ENCODE data around the gene TSPAN11. TPM values are rescaled to one million over a fixed set of nuclear protein-coding genes. Genes with fewer than 3 reads are reported as not detected.

TSPAN11 gene
- total and polyA plus RNA-seq, 2 experiments from 2014 or later: 2.1 to 6.0 TPM

- Histone ChIP-seq H3K9me2 (ENCODE audit: insufficient read depth) (no peaks in the 10 kb centered on the region), H3K4me1 (ENCODE audit: insufficient read depth) (no peaks in the 10 kb centered on the region), H3K4me2 (no peak overlapping the region), H3K79me2 (replicated peaks; ENCODE audit: insufficient read depth) (no peaks in the 10 kb centered on the region), H3K36me3 (ENCODE audit: insufficient read depth) (no peaks in the 10 kb centered on the region), H3F3A (replicated peaks; ENCODE audit: low read depth) (no peaks in the 10 kb centered on the region), H2AFZ (no peak overlapping the region), H3K4me3 (no peak overlapping the region), H3K27me3 (ENCODE audit: insufficient read depth) (no peaks in the 10 kb centered on the region), H4K20me1 (replicated peaks; ENCODE audit: insufficient read depth) (no peaks in the 10 kb centered on the region; the same call in 1 of the 2 replicates), H3K27ac (ENCODE audit: low read depth) (no peak overlapping the region)
- peak; percentile 63 for DNase-seq (ENCODE audit: low spot score)
- Mint-ChIP-seq H3K27me3 (ENCODE audit: insufficient read depth, low read depth, poor library complexity) (peaks cover 14% of the 10 kb centered on the region), H3K4me1 (peaks cover 7% of the 10 kb centered on the region; the same call in 2 of the 3 replicates), H3K27ac (no peak overlapping the region), H3K36me3 (ENCODE audit: low read depth) (no peaks in the 10 kb centered on the region), H3K4me3 (no peak overlapping the region), H3K9me3 (no peaks in the 10 kb centered on the region)
- peak; percentile 83 for ATAC-seq
- TF ChIP-seq REST (IDR thresholded peaks at IDR 0.05; ENCODE audit: unreplicated experiment) (no peak), CTCF (conservative IDR thresholded peaks at IDR 0.05; ENCODE audit: low read depth in 2 of 2) (peak; percentile 54 to 73)
Observed at GRCh38 chr12:30965613-30965985, 39.1 kb downstream of the TSPAN11 start.

- no peaks in the 10 kb centered on the region for H3K27me3 ChIP-seq (ENCODE audit: insufficient read depth)
- H3K36me3 ChIP-seq (ENCODE audit: insufficient read depth): no peaks in the 10 kb centered on the region
- H3K27ac Mint-ChIP-seq: no peak overlapping the region
- H3K4me2 ChIP-seq: no peak overlapping the region
- H3K27me3 Mint-ChIP-seq (ENCODE audit: insufficient read depth, low read depth, poor library complexity): peaks cover 16% of the 10 kb centered on the region
- no peaks in the 10 kb centered on the region for H3K79me2 ChIP-seq (replicated peaks; ENCODE audit: insufficient read depth)
- no peak overlapping the region for H3K27ac ChIP-seq (ENCODE audit: low read depth)
- H3K9me3 Mint-ChIP-seq: no peaks in the 10 kb centered on the region
- no peaks in the 10 kb centered on the region for H3K36me3 Mint-ChIP-seq (ENCODE audit: low read depth)
- DNase-seq (ENCODE audit: low spot score) (no peak), ATAC-seq (no peak)
- no peaks in the 10 kb centered on the region for H3K9me2 ChIP-seq (ENCODE audit: insufficient read depth)
- H2AFZ ChIP-seq: no peak overlapping the region
- H3K4me3 Mint-ChIP-seq: no peak overlapping the region
- no peaks in the 10 kb centered on the region; the same call in 1 of the 2 replicates for H4K20me1 ChIP-seq (replicated peaks; ENCODE audit: insufficient read depth)
- no peaks in the 10 kb centered on the region for H3F3A ChIP-seq (replicated peaks; ENCODE audit: low read depth)
- H3K4me1 ChIP-seq (ENCODE audit: insufficient read depth): no peaks in the 10 kb centered on the region
- no peak overlapping the region for H3K4me3 ChIP-seq
- peaks cover 7% of the 10 kb centered on the region for H3K4me1 Mint-ChIP-seq
- no peak for TF ChIP-seq ZNF462 (CRISPR knock-in tag; IDR thresholded peaks at IDR 0.05)
- no peak for TF ChIP-seq ZNF331 (CRISPR knock-in tag; IDR thresholded peaks at IDR 0.05; ENCODE audit: low read depth)
- no peak for TF ChIP-seq ZNF114 (CRISPR knock-in tag; IDR thresholded peaks at IDR 0.05)
- no peak for TF ChIP-seq JUNB (IDR thresholded peaks at IDR 0.05; ENCODE audit: unreplicated experiment)
- TF ChIP-seq CREB1 (CRISPR knock-in tag; IDR thresholded peaks at IDR 0.05; ENCODE audit: low read depth): no peak
- TF ChIP-seq NANOG (IDR thresholded peaks at IDR 0.05; ENCODE audit: borderline replicate concordance): no peak
- TF ChIP-seq EZH2 (IDR thresholded peaks at IDR 0.05; ENCODE audit: low read depth, unreplicated experiment): no peak
Observed at GRCh38 chr12:30967026-30967425, 40.5 kb downstream of the TSPAN11 start.

Measured in GM23338 (cell line).